ENCODE results near the gene NLGN1.

Gene NLGN1

GRCh38 chr3:173732237-173732636 lies 334.7 kb downstream of the NLGN1 start:
- DNase-seq = peak; percentile 12

- DNase-seq = no peak
Observed at GRCh38 chr3:173733029-173733652, 335.6 kb downstream of the NLGN1 start.

- DNase-seq = no peak
Observed at GRCh38 chr3:173734473-173734872, 336.9 kb downstream of the NLGN1 start.

GRCh38 chr3:173734895-173735294 lies 337.4 kb downstream of the NLGN1 start:
- no peak for DNase-seq

- DNase-seq = no peak
Observed at GRCh38 chr3:173735841-173736240, 338.3 kb downstream of the NLGN1 start.

- no peak for DNase-seq
Observed at GRCh38 chr3:173737167-173737808, 339.7 kb downstream of the NLGN1 start.

GRCh38 chr3:173739726-173740125 lies 342.2 kb downstream of the NLGN1 start:
- DNase-seq = peak; percentile 39

GRCh38 chr3:173742491-173742890 lies 344.9 kb downstream of the NLGN1 start:
- no peak for DNase-seq

- DNase-seq = no peak
Observed at GRCh38 chr3:173743111-173743510, 345.6 kb downstream of the NLGN1 start.

- no peak for DNase-seq
Observed at GRCh38 chr3:173743516-173743915, 346.0 kb downstream of the NLGN1 start.

GRCh38 chr3:173744479-173744878 lies 346.9 kb downstream of the NLGN1 start:
- DNase-seq = no peak

- no peak for DNase-seq
Observed at GRCh38 chr3:173744895-173745294, 347.4 kb downstream of the NLGN1 start.

GRCh38 chr3:173745952-173746682 lies 348.6 kb downstream of the NLGN1 start:
- DNase-seq = peak; percentile 22

GRCh38 chr3:173747427-173747826 lies 349.9 kb downstream of the NLGN1 start:
- DNase-seq = no peak

GRCh38 chr3:173748105-173748504 lies 350.6 kb downstream of the NLGN1 start:
- no peak for DNase-seq

GRCh38 chr3:173750095-173750494 lies 352.6 kb downstream of the NLGN1 start:
- no peak for DNase-seq

GRCh38 chr3:173750591-173750990 lies 353.0 kb downstream of the NLGN1 start:
- no peak for DNase-seq

GRCh38 chr3:173753593-173753992 lies 356.0 kb downstream of the NLGN1 start:
- no peak for DNase-seq

- DNase-seq = no peak
Observed at GRCh38 chr3:173755161-173755560, 357.6 kb downstream of the NLGN1 start.

GRCh38 chr3:173761161-173761560 lies 363.6 kb downstream of the NLGN1 start:
- no peak for DNase-seq

GRCh38 chr3:173762501-173762900 lies 365.0 kb downstream of the NLGN1 start:
- no peak for DNase-seq

- no peak for DNase-seq
Observed at GRCh38 chr3:173770011-173770410, 372.5 kb downstream of the NLGN1 start.

- DNase-seq = no peak
Observed at GRCh38 chr3:173770796-173771573, 373.4 kb downstream of the NLGN1 start.
